Measurements from ENCODE around the gene SLC25A12. TPM values are rescaled to one million over a fixed set of nuclear protein-coding genes. Genes with fewer than 3 reads are reported as not detected.

The SLC25A12 gene
- total RNA-seq, 4 donors from 2014 or later = 15.9 to 20.5 (median 18.6) TPM

DNA sequence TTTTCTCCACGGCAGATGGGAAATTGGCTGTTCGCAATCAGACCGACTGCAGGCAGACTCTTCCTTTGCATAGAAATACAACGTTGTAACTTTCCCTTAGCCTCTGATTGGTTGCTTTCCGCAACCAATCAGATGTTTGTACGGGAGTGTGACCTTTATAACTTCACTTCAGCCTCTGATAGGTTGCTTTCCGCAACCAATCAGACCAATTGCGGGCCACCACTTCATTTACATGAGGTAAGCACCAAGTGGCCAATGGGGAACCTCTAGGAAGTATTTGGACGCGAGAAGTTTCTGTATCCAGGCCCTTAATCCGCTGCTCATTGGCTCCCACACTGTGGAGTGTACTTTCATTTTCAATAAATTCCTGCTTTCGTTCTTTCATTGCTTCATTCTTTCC, 19.1 kb downstream of the SLC25A12 start:
- no peak overlapping the region for H3K27ac ChIP-seq
- 89 to 91% methylated on average over 12 of the region's 12 CpGs for WGBS, 2 donors

DNA sequence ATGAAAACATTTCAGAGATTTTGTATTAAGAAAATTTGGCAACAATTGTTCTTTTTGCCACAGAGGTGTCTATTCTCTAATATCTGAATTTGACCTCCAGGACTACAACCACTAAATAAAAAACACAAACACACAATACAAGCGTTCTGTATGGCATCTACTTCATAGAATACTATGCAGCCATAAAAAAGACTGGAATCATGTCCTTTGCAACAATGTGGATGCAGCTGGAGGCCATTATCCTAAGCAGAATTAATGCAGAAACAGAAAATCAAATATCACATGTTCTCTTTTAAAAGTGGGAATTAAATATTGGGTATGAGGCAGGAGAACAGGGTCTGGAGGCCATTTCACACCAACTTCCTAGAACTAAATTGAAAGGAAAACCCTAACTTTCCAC, 19.5 kb downstream of the SLC25A12 start:
- 85 to 100% methylated on average over 1 of the region's 1 CpG for WGBS, 2 donors
- H3K4me1 ChIP-seq = peaks cover 0 to 17% (median 0%) of the 10 kb centered on the region in 4 donors
- DNase-seq (ENCODE audit: low spot score in 2 of 2) = no peak
- peaks cover 0 to 18% (median 0%) of the 10 kb centered on the region in 3 donors for H3K36me3 ChIP-seq
- no peak for TF ChIP-seq EP300 (IDR thresholded peaks at IDR 0.05)
- TF ChIP-seq POLR2A (IDR thresholded peaks at IDR 0.05) = no peak
- TF ChIP-seq, protein P1, sequence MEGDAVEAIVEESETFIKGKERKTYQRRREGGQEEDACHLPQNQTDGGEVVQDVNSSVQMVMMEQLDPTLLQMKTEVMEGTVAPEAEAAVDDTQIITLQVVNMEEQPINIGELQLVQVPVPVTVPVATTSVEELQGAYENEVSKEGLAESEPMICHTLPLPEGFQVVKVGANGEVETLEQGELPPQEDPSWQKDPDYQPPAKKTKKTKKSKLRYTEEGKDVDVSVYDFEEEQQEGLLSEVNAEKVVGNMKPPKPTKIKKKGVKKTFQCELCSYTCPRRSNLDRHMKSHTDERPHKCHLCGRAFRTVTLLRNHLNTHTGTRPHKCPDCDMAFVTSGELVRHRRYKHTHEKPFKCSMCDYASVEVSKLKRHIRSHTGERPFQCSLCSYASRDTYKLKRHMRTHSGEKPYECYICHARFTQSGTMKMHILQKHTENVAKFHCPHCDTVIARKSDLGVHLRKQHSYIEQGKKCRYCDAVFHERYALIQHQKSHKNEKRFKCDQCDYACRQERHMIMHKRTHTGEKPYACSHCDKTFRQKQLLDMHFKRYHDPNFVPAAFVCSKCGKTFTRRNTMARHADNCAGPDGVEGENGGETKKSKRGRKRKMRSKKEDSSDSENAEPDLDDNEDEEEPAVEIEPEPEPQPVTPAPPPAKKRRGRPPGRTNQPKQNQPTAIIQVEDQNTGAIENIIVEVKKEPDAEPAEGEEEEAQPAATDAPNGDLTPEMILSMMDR (IDR thresholded peaks at IDR 0.05) = no peak
- no peak overlapping the region for H3K4me3 ChIP-seq
- no peaks in the 10 kb centered on the region for H3K27me3 ChIP-seq
- no peaks in the 10 kb centered on the region for H3K9me3 ChIP-seq
- no peak overlapping the region for H3K27ac ChIP-seq

More for the DNA sequence above, 19.1 kb downstream of the SLC25A12 start:
- H3K9me3 ChIP-seq = no peaks in the 10 kb centered on the region
- no peaks in the 10 kb centered on the region for H3K27me3 ChIP-seq
- no peak overlapping the region for H3K4me3 ChIP-seq
- no peak for TF ChIP-seq EP300 (IDR thresholded peaks at IDR 0.05)
- TF ChIP-seq, protein P1 (IDR thresholded peaks at IDR 0.05) = no peak
- no peak for TF ChIP-seq POLR2A (IDR thresholded peaks at IDR 0.05)
- H3K36me3 ChIP-seq = peaks cover 0 to 18% (median 0%) of the 10 kb centered on the region in 3 donors
- no peak for DNase-seq (ENCODE audit: low spot score in 2 of 2)
- H3K4me1 ChIP-seq = peaks cover 0 to 20% (median 0%) of the 10 kb centered on the region in 4 donors

DNA sequence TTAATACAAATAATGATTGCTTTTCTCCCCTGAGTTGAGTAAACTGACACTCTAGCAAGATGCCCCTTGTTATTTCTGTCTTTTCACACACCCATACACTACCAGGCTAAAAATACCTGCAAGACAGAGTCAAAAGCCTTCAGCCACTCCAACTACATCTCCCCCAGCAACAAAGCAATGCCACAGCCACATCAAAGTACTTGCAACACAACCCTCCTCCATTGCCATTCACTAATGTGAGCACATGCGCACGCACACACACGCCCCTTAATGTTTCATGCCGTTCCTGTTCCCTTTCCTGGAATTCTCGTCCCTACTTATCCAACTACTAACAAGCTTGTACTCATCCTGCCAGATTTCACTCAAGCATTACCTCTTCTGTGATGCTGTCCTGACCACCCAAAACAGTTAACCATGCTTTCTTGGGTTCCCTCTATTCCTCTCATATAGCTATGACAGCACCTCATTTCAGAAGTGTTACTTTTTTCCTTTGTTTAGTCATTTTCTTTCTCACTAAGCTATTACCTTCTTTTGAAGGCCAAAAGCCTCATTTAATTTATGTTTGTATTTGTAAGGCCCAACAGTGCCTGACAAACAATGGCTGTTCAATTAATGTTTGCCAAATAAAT, 29.6 kb downstream of the SLC25A12 start:
- TF ChIP-seq EP300 (IDR thresholded peaks at IDR 0.05) = no peak
- TF ChIP-seq POLR2A (IDR thresholded peaks at IDR 0.05) = no peak
- TF ChIP-seq, protein P1 (IDR thresholded peaks at IDR 0.05) = no peak
- 90% methylated on average over 5 of the region's 5 CpGs for WGBS, 2 donors

DNA sequence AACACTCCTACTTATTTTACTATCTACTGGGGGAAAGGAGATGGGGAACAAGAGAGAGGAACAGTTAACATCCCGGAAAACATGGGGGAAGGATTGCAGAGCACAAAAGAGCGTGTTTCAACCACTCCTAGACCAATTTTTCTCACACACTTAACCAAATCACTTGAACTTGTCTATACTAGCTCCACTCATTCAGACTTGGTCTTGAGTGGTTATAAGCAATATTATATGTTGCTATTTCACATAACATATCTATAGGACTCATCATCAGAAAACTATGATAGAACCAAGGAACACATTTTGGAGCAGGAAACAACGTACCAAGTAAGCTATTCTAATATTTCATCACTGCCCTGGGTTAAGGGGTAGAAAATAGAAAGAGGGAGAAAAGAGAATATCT, 31.5 kb downstream of the SLC25A12 start:
- Histone ChIP-seq H3K27me3 (no peaks in the 10 kb centered on the region), H3K9me3 (no peaks in the 10 kb centered on the region), H3K27ac (no peak overlapping the region), H3K36me3 (peaks cover 0 to under 1% (median 0%) of the 10 kb centered on the region in 3 donors), H3K4me3 (no peak overlapping the region), H3K4me1 (no peaks in the 10 kb centered on the region)
- TF ChIP-seq EP300 (IDR thresholded peaks at IDR 0.05) (no peak), POLR2A (IDR thresholded peaks at IDR 0.05) (no peak)
- TF ChIP-seq, protein P1 (IDR thresholded peaks at IDR 0.05) = no peak
- WGBS, 2 donors = 95 to 98% methylated on average over 3 of the region's 3 CpGs
- no peak for DNase-seq (ENCODE audit: low spot score in 2 of 2)

More for the DNA sequence above, 29.6 kb downstream of the SLC25A12 start:
- DNase-seq (ENCODE audit: low spot score in 2 of 2) = no peak
- Histone ChIP-seq H3K36me3 (peaks cover 0 to 9% (median 0%) of the 10 kb centered on the region in 3 donors), H3K27me3 (no peaks in the 10 kb centered on the region), H3K4me1 (no peaks in the 10 kb centered on the region), H3K4me3 (no peak overlapping the region), H3K27ac (no peak overlapping the region), H3K9me3 (no peaks in the 10 kb centered on the region)

DNA sequence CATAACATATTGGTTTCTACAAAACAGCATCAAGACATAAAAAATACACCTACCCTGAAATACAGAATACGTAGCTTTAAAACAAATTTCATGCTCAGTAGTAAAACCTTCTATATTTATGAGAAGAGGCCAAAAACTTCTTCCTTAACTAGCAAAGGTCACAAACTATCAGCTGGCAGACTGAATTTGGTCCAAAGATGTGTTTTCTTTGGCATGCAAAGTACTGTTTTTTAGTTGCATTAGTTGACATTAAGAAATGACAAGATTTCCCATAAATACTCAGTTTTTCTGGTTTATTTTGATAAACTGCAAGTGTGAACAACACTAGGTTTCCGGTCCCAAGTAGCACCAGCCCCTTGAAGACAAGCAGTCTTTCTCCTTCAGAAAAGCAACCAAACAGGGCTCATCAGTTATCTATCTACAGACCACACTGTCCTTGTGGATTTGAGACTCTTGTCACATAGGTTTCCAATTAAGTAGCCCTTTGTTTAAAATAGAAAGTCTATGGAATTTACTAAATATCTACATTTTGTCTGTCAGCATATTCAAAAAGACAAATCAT, 35.6 kb downstream of the SLC25A12 start:
- Histone ChIP-seq H3K27ac (no peak overlapping the region), H3K27me3 (no peaks in the 10 kb centered on the region), H3K4me3 (no peak overlapping the region), H3K9me3 (no peaks in the 10 kb centered on the region), H3K36me3 (peaks cover 0 to 13% (median 0%) of the 10 kb centered on the region in 3 donors), H3K4me1 (no peaks in the 10 kb centered on the region)
- no peak for DNase-seq (ENCODE audit: low spot score in 2 of 2)
- WGBS, 2 donors = 57 to 58% methylated on average over 2 of the region's 2 CpGs
- TF ChIP-seq POLR2A (IDR thresholded peaks at IDR 0.05) (no peak), EP300 (IDR thresholded peaks at IDR 0.05) (no peak)
- TF ChIP-seq, protein P1 (IDR thresholded peaks at IDR 0.05) = no peak
